Stimulated activated CD8-positive, alpha-beta memory T cell treated with anti-CD3 and anti-CD28 coated beads, Interleukin-7, amount 100 ng/mL, for 48 hours (primary cell): ENCODE results near the gene FBXL7.

ENCODE experiments used
- DNase-seq, 2 donors: peaks; one replicate each; pipeline ENCODE4 v3.0.0-alpha.2; 2020; ENCODE audit warnings: low read depth in 1 of 2; ENCODE audit errors: extremely low read depth in 1 of 2

Gene FBXL7

GRCh38 chr5:15702102-15702501 lies 202.1 kb downstream of the FBXL7 start:
- no peak for DNase-seq

- DNase-seq, result no peak
These were observed 203.9 kb downstream of the FBXL7 start for GRCh38 chr5:15703901-15704300.

GRCh38 chr5:15704397-15704947 lies 204.5 kb downstream of the FBXL7 start:
- no peak for DNase-seq

- DNase-seq, result no peak
These were observed 207.7 kb downstream of the FBXL7 start for GRCh38 chr5:15707631-15708030.

GRCh38 chr5:15711892-15712291 lies 211.9 kb downstream of the FBXL7 start:
- DNase-seq, result no peak

GRCh38 chr5:15715535-15715934 lies 215.6 kb downstream of the FBXL7 start:
- DNase-seq, result no peak

- no peak for DNase-seq
These were observed 216.0 kb downstream of the FBXL7 start for GRCh38 chr5:15715967-15716366.

GRCh38 chr5:15717001-15717400 lies 217.0 kb downstream of the FBXL7 start:
- DNase-seq, result no peak

GRCh38 chr5:15718421-15719179 lies 218.6 kb downstream of the FBXL7 start:
- DNase-seq, result no peak

- no peak for DNase-seq
These were observed 219.8 kb downstream of the FBXL7 start for GRCh38 chr5:15719784-15720183.

- DNase-seq, result no peak
These were observed 220.5 kb downstream of the FBXL7 start for GRCh38 chr5:15720515-15720914.

- DNase-seq, result no peak
These were observed 222.3 kb downstream of the FBXL7 start for GRCh38 chr5:15722305-15722704.

GRCh38 chr5:15727375-15727774 lies 227.4 kb downstream of the FBXL7 start:
- no peak for DNase-seq

- DNase-seq, result no peak
These were observed 228.8 kb downstream of the FBXL7 start for GRCh38 chr5:15728811-15729210.

- no peak for DNase-seq
These were observed 231.7 kb downstream of the FBXL7 start for GRCh38 chr5:15731699-15732098.

- DNase-seq, result no peak
These were observed 234.1 kb downstream of the FBXL7 start for GRCh38 chr5:15734058-15734457.

- no peak for DNase-seq
These were observed 237.2 kb downstream of the FBXL7 start for GRCh38 chr5:15737036-15737821.

- DNase-seq, result no peak
These were observed 238.1 kb downstream of the FBXL7 start for GRCh38 chr5:15737871-15738664.

GRCh38 chr5:15740383-15740782 lies 240.4 kb downstream of the FBXL7 start:
- no peak for DNase-seq

- DNase-seq, result no peak
These were observed 241.6 kb downstream of the FBXL7 start for GRCh38 chr5:15741591-15741990.

GRCh38 chr5:15746833-15747232 lies 246.9 kb downstream of the FBXL7 start:
- no peak for DNase-seq
